Measurements from ENCODE around the gene VPREB3.

Gene VPREB3

GRCh38 chr22:23789121-23789520 lies 34.9 kb upstream of the VPREB3 start:
- CTCF ChIA-PET = interaction anchor here (0.9 to 3.4 kb wide), 6 partner anchors 9 to 61 kb away, joined by 3 to 11 read pairs (median 4); no protein-coding TSS in a partner anchor
- no peak for DNase-seq (ENCODE audit: low read depth, low spot score)
- no peak overlapping the region for H3K4me3 ChIP-seq (ENCODE audit: low read depth, low read length)
- POLR2A ChIA-PET = no interaction called here
- TF ChIP-seq CTCF (IDR thresholded peaks at IDR 0.05; ENCODE audit: insufficient read depth, low read length, missing control alignments) = no peak

GRCh38 chr22:23787910-23788309 lies 33.7 kb upstream of the VPREB3 start:
- H3K4me3 ChIP-seq (ENCODE audit: low read depth, low read length) = peak overlapping the region; percentile 90
- ChIA-PET CTCF (interaction anchor here (1.0 to 3.4 kb wide), 4 partner anchors 10 to 62 kb away, joined by 3 to 15 read pairs (median 7); partner anchors contain the start of gene MMP11), POLR2A (no interaction called here)
- TF ChIP-seq CTCF (IDR thresholded peaks at IDR 0.05; ENCODE audit: insufficient read depth, low read length, missing control alignments) = no peak
- no peak for DNase-seq (ENCODE audit: low read depth, low spot score)

GRCh38 chr22:23787600-23787896 lies 33.3 kb upstream of the VPREB3 start:
- DNase-seq (ENCODE audit: low read depth, low spot score) = no peak
- peak overlapping the region; percentile 90 for H3K4me3 ChIP-seq (ENCODE audit: low read depth, low read length)
- TF ChIP-seq CTCF (IDR thresholded peaks at IDR 0.05; ENCODE audit: insufficient read depth, low read length, missing control alignments) = no peak
- ChIA-PET POLR2A (no interaction called here), CTCF (interaction anchor here (3.0 to 3.6 kb wide), 3 partner anchors 16 to 62 kb away, joined by 11 to 15 read pairs (median 14); partner anchors contain the start of gene MMP11)

DNA sequence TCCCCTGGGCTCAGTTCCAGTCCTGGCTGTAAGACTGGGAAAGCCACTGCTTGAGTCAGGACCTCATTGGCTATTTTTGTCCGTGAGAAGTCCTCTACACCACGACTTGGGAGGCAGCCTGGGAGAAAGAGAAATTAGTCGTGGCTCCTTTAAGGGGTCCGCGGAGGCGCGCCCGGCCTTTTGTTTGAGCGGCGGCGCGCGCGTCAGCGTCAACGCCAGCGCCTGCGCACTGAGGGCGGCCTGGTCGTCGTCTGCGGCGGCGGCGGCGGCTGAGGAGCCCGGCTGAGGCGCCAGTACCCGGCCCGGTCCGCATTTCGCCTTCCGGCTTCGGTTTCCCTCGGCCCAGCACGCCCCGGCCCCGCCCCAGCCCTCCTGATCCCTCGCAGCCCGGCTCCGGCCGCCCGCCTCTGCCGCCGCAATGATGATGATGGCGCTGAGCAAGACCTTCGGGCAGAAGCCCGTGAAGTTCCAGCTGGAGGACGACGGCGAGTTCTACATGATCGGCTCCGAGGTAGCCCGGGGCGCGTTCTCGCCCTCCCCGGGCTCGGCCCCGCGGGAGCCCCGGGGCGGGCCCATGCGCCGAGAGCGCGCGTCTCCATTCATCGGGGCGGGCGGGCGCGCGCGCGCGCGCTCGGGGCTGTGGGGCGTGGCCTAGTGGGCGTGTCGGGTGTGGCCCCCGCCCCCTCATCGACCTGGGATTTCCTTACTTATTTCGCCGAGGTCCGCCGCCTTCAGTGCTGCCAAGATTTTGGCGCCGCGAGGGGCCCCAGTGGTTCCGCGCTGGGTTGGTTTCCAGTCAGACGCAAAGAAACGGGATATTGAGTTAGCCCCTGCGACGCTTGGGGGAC lies 32.8 kb upstream of the VPREB3 start, which contains the start of gene SMARCB1:
SMARCB1 (plus strand) TSS at position 215 of the 848 bp plus-strand sequence; CDS start at position 419, 204 bp downstream.
- H3K4me3 ChIP-seq (ENCODE audit: low read depth, low read length) = peak within 1 kb of the TSS; percentile 90
- no peak for TF ChIP-seq CTCF (IDR thresholded peaks at IDR 0.05; ENCODE audit: insufficient read depth, low read length, missing control alignments)
- ChIA-PET CTCF (interaction anchor here (1.1 to 3.6 kb wide), 3 partner anchors 12 to 63 kb away, joined by 3 to 15 read pairs (median 14); partner anchors contain the start of gene MMP11), POLR2A (interaction anchor here (0.7 to 1.1 kb wide), 2 partner anchors 12 to 53 kb away, joined by 4 read pairs; no protein-coding TSS in a partner anchor)
- DNase-seq (ENCODE audit: low read depth, low spot score) = peak; percentile 69

- no peak for DNase-seq (ENCODE audit: low read depth, low spot score)
- peak overlapping the region; percentile 49 for H3K4me3 ChIP-seq (ENCODE audit: low read depth, low read length)
- POLR2A ChIA-PET = interaction anchor here (0.7 to 1.1 kb wide), 3 partner anchors 11 to 60 kb away, joined by 4 read pairs; no protein-coding TSS in a partner anchor
- TF ChIP-seq CTCF (IDR thresholded peaks at IDR 0.05; ENCODE audit: insufficient read depth, low read length, missing control alignments) = no peak
- CTCF ChIA-PET = interaction anchor here (1.1 to 3.6 kb wide), 4 partner anchors 12 to 63 kb away, joined by 3 to 15 read pairs (median 12); partner anchors contain the start of genes CHCHD10 and MMP11
These were observed 32.1 kb upstream of the VPREB3 start for GRCh38 chr22:23786261-23786710.

GRCh38 chr22:23784215-23784732 lies 30.0 kb upstream of the VPREB3 start:
- ChIA-PET POLR2A (interaction anchor here (0.5 kb wide), 1 partner anchor 73 kb away, joined by 4 read pairs; the partner anchor contains the start of gene SLC2A11), CTCF (interaction anchor here (0.6 to 3.6 kb wide), 3 partner anchors 13 to 65 kb away, joined by 3 to 14 read pairs (median 10); partner anchors contain the start of gene CHCHD10)
- H3K4me3 ChIP-seq (ENCODE audit: low read depth, low read length) = no peak overlapping the region
- no peak for DNase-seq (ENCODE audit: low read depth, low spot score)
- no peak for TF ChIP-seq CTCF (IDR thresholded peaks at IDR 0.05; ENCODE audit: insufficient read depth, low read length, missing control alignments)

All from AG04449 (cell line).